ENCODE measurements around the gene ATP13A3.

Gene ATP13A3

GRCh38 chr3:194386066-194386465, 100.7 kb downstream of the ATP13A3 start:
- Histone ChIP-seq H3K9ac (ENCODE audit: low read length) (no peak overlapping the region), H3K4me3 (ENCODE audit: low read length) (no peak overlapping the region), H3K27me3 (ENCODE audit: control insufficient read depth, insufficient read depth, low read length) (no peaks in the 10 kb centered on the region), H3K4me1 (ENCODE audit: control insufficient read depth, low read depth, low read length) (peaks cover 7% of the 10 kb centered on the region), H3K9me3 (ENCODE audit: control insufficient read depth, low read depth, low read length) (no peaks in the 10 kb centered on the region), H3K36me3 (ENCODE audit: control insufficient read depth, low read depth, low read length) (no peaks in the 10 kb centered on the region), H3K27ac (ENCODE audit: low read length) (no peak overlapping the region)

GRCh38 chr3:194384569-194385001, 102.2 kb downstream of the ATP13A3 start:
- H3K27me3 ChIP-seq (ENCODE audit: control insufficient read depth, insufficient read depth, low read length) = no peaks in the 10 kb centered on the region
- H3K36me3 ChIP-seq (ENCODE audit: control insufficient read depth, low read depth, low read length) = no peaks in the 10 kb centered on the region
- H3K4me3 ChIP-seq (ENCODE audit: low read length) = no peak overlapping the region
- H3K27ac ChIP-seq (ENCODE audit: low read length) = no peak overlapping the region
- H3K4me1 ChIP-seq (ENCODE audit: control insufficient read depth, low read depth, low read length) = peaks cover 16% of the 10 kb centered on the region
- H3K9ac ChIP-seq (ENCODE audit: low read length) = no peak overlapping the region
- H3K9me3 ChIP-seq (ENCODE audit: control insufficient read depth, low read depth, low read length) = no peaks in the 10 kb centered on the region

GRCh38 chr3:194384156-194384555, 102.6 kb downstream of the ATP13A3 start:
- H3K4me1 ChIP-seq (ENCODE audit: control insufficient read depth, low read depth, low read length) = peaks cover 16% of the 10 kb centered on the region
- H3K27me3 ChIP-seq (ENCODE audit: control insufficient read depth, insufficient read depth, low read length) = no peaks in the 10 kb centered on the region

GRCh38 chr3:194383276-194383940, 103.4 kb downstream of the ATP13A3 start:
- Histone ChIP-seq H3K4me3 (ENCODE audit: low read length) (no peak overlapping the region), H3K9me3 (ENCODE audit: control insufficient read depth, low read depth, low read length) (no peaks in the 10 kb centered on the region), H3K9ac (ENCODE audit: low read length) (no peak overlapping the region), H3K4me1 (ENCODE audit: control insufficient read depth, low read depth, low read length) (peaks cover 16% of the 10 kb centered on the region), H3K27me3 (ENCODE audit: control insufficient read depth, insufficient read depth, low read length) (no peaks in the 10 kb centered on the region), H3K27ac (ENCODE audit: low read length) (no peak overlapping the region), H3K36me3 (ENCODE audit: control insufficient read depth, low read depth, low read length) (no peaks in the 10 kb centered on the region)

More at GRCh38 chr3:194384156-194384555, 102.6 kb downstream of the ATP13A3 start:
- Histone ChIP-seq H3K36me3 (ENCODE audit: control insufficient read depth, low read depth, low read length) (no peaks in the 10 kb centered on the region), H3K4me3 (ENCODE audit: low read length) (no peak overlapping the region), H3K27ac (ENCODE audit: low read length) (no peak overlapping the region), H3K9me3 (ENCODE audit: control insufficient read depth, low read depth, low read length) (no peaks in the 10 kb centered on the region), H3K9ac (ENCODE audit: low read length) (no peak overlapping the region)

- H3K4me3 ChIP-seq (ENCODE audit: low read length) = no peak overlapping the region
- H3K9ac ChIP-seq (ENCODE audit: low read length) = no peak overlapping the region
- H3K27me3 ChIP-seq (ENCODE audit: control insufficient read depth, insufficient read depth, low read length) = no peaks in the 10 kb centered on the region
- H3K36me3 ChIP-seq (ENCODE audit: control insufficient read depth, low read depth, low read length) = no peaks in the 10 kb centered on the region
- no peak overlapping the region for H3K27ac ChIP-seq (ENCODE audit: low read length)
- peaks cover 16% of the 10 kb centered on the region for H3K4me1 ChIP-seq (ENCODE audit: control insufficient read depth, low read depth, low read length)
- no peaks in the 10 kb centered on the region for H3K9me3 ChIP-seq (ENCODE audit: control insufficient read depth, low read depth, low read length)
Observed at GRCh38 chr3:194382892-194383223, 103.9 kb downstream of the ATP13A3 start.

GRCh38 chr3:194382196-194382891, 104.5 kb downstream of the ATP13A3 start:
- H3K27ac ChIP-seq (ENCODE audit: low read length) = no peak overlapping the region

GRCh38 chr3:194381460-194381875, 105.3 kb downstream of the ATP13A3 start:
- H3K36me3 ChIP-seq (ENCODE audit: control insufficient read depth, low read depth, low read length) = no peaks in the 10 kb centered on the region
- no peaks in the 10 kb centered on the region for H3K27me3 ChIP-seq (ENCODE audit: control insufficient read depth, insufficient read depth, low read length)
- no peak overlapping the region for H3K27ac ChIP-seq (ENCODE audit: low read length)
- no peaks in the 10 kb centered on the region for H3K9me3 ChIP-seq (ENCODE audit: control insufficient read depth, low read depth, low read length)
- peaks cover 16% of the 10 kb centered on the region for H3K4me1 ChIP-seq (ENCODE audit: control insufficient read depth, low read depth, low read length)
- H3K4me3 ChIP-seq (ENCODE audit: low read length) = no peak overlapping the region
- H3K9ac ChIP-seq (ENCODE audit: low read length) = no peak overlapping the region

More at GRCh38 chr3:194382196-194382891, 104.5 kb downstream of the ATP13A3 start:
- no peaks in the 10 kb centered on the region for H3K9me3 ChIP-seq (ENCODE audit: control insufficient read depth, low read depth, low read length)
- no peaks in the 10 kb centered on the region for H3K36me3 ChIP-seq (ENCODE audit: control insufficient read depth, low read depth, low read length)
- no peak overlapping the region for H3K9ac ChIP-seq (ENCODE audit: low read length)
- H3K27me3 ChIP-seq (ENCODE audit: control insufficient read depth, insufficient read depth, low read length) = no peaks in the 10 kb centered on the region
- H3K4me1 ChIP-seq (ENCODE audit: control insufficient read depth, low read depth, low read length) = peaks cover 16% of the 10 kb centered on the region
- no peak overlapping the region for H3K4me3 ChIP-seq (ENCODE audit: low read length)

- H3K27ac ChIP-seq (ENCODE audit: low read length) = no peak overlapping the region
- no peak overlapping the region for H3K4me3 ChIP-seq (ENCODE audit: low read length)
- H3K9ac ChIP-seq (ENCODE audit: low read length) = no peak overlapping the region
- H3K9me3 ChIP-seq (ENCODE audit: control insufficient read depth, low read depth, low read length) = no peaks in the 10 kb centered on the region
- no peaks in the 10 kb centered on the region for H3K36me3 ChIP-seq (ENCODE audit: control insufficient read depth, low read depth, low read length)
- peaks cover 20% of the 10 kb centered on the region for H3K4me1 ChIP-seq (ENCODE audit: control insufficient read depth, low read depth, low read length)
- no peaks in the 10 kb centered on the region for H3K27me3 ChIP-seq (ENCODE audit: control insufficient read depth, insufficient read depth, low read length)
Observed at GRCh38 chr3:194380326-194380725, 106.5 kb downstream of the ATP13A3 start.

- H3K27ac ChIP-seq (ENCODE audit: low read length) = no peak overlapping the region
- H3K9ac ChIP-seq (ENCODE audit: low read length) = no peak overlapping the region
- H3K4me1 ChIP-seq (ENCODE audit: control insufficient read depth, low read depth, low read length) = peaks cover 20% of the 10 kb centered on the region
- no peak overlapping the region for H3K4me3 ChIP-seq (ENCODE audit: low read length)
- H3K36me3 ChIP-seq (ENCODE audit: control insufficient read depth, low read depth, low read length) = no peaks in the 10 kb centered on the region
- H3K9me3 ChIP-seq (ENCODE audit: control insufficient read depth, low read depth, low read length) = no peaks in the 10 kb centered on the region
- H3K27me3 ChIP-seq (ENCODE audit: control insufficient read depth, insufficient read depth, low read length) = no peaks in the 10 kb centered on the region
Observed at GRCh38 chr3:194379651-194380050, 107.2 kb downstream of the ATP13A3 start.

- Histone ChIP-seq H3K27ac (ENCODE audit: low read length) (no peak overlapping the region), H3K9me3 (ENCODE audit: control insufficient read depth, low read depth, low read length) (no peaks in the 10 kb centered on the region), H3K4me1 (ENCODE audit: control insufficient read depth, low read depth, low read length) (peaks cover 20% of the 10 kb centered on the region)
Observed at GRCh38 chr3:194379231-194379630, 107.6 kb downstream of the ATP13A3 start.

GRCh38 chr3:194377708-194378107, 109.1 kb downstream of the ATP13A3 start:
- H3K4me1 ChIP-seq (ENCODE audit: control insufficient read depth, low read depth, low read length) = peaks cover 18% of the 10 kb centered on the region
- no peaks in the 10 kb centered on the region for H3K9me3 ChIP-seq (ENCODE audit: control insufficient read depth, low read depth, low read length)
- no peaks in the 10 kb centered on the region for H3K27me3 ChIP-seq (ENCODE audit: control insufficient read depth, insufficient read depth, low read length)
- H3K36me3 ChIP-seq (ENCODE audit: control insufficient read depth, low read depth, low read length) = no peaks in the 10 kb centered on the region
- no peak overlapping the region for H3K9ac ChIP-seq (ENCODE audit: low read length)
- no peak overlapping the region for H3K4me3 ChIP-seq (ENCODE audit: low read length)
- no peak overlapping the region for H3K27ac ChIP-seq (ENCODE audit: low read length)

More at GRCh38 chr3:194379231-194379630, 107.6 kb downstream of the ATP13A3 start:
- Histone ChIP-seq H3K9ac (ENCODE audit: low read length) (no peak overlapping the region), H3K36me3 (ENCODE audit: control insufficient read depth, low read depth, low read length) (no peaks in the 10 kb centered on the region), H3K4me3 (ENCODE audit: low read length) (no peak overlapping the region), H3K27me3 (ENCODE audit: control insufficient read depth, insufficient read depth, low read length) (no peaks in the 10 kb centered on the region)

- Histone ChIP-seq H3K27ac (ENCODE audit: low read length) (no peak overlapping the region), H3K9ac (ENCODE audit: low read length) (no peak overlapping the region), H3K4me1 (ENCODE audit: control insufficient read depth, low read depth, low read length) (peaks cover 13% of the 10 kb centered on the region), H3K27me3 (ENCODE audit: control insufficient read depth, insufficient read depth, low read length) (no peaks in the 10 kb centered on the region), H3K4me3 (ENCODE audit: low read length) (no peak overlapping the region), H3K36me3 (ENCODE audit: control insufficient read depth, low read depth, low read length) (no peaks in the 10 kb centered on the region), H3K9me3 (ENCODE audit: control insufficient read depth, low read depth, low read length) (no peaks in the 10 kb centered on the region)
Observed at GRCh38 chr3:194376241-194376560, 110.6 kb downstream of the ATP13A3 start.
